Stimulated activated CD4-positive, alpha-beta T cell treated with anti-CD3 and anti-CD28 coated beads, Interleukin-4, amount 100 ng/mL, for 4 hours (primary cell): ENCODE data around the gene CCNO.

Source experiments
- DNase-seq, 2 experiments: peaks; one replicate each; pipeline ENCODE4 v3.0.0-alpha.2; 2020

Gene CCNO

GRCh38 chr5:55232985-55233928 lies at the start of gene CCNO:
CCNO (minus strand) TSS chr5:55233608; CDS start chr5:55233523, 85 bp downstream.
- DNase-seq = peak; percentile 49 to 58

DNA sequence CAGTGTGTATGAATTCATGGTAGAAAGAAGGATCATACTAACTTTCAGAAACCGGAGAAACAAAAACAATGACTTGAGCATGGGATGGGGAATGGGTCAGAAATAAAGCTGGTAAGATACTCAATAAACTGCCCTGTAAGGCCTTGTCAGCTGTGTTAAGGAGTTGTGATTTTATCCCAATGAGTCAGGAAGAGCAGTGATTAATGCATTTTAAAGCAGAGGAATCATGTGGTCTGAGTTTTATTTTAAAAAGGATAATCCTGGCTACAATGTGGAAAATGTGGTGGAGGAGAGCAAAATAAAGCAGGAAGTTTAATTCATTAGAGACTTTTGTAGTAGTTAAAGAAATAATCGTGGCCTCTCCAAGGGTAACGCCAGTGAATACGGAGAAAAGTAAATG lies 45.4 kb upstream of the CCNO start:
- no peak for DNase-seq

DNA sequence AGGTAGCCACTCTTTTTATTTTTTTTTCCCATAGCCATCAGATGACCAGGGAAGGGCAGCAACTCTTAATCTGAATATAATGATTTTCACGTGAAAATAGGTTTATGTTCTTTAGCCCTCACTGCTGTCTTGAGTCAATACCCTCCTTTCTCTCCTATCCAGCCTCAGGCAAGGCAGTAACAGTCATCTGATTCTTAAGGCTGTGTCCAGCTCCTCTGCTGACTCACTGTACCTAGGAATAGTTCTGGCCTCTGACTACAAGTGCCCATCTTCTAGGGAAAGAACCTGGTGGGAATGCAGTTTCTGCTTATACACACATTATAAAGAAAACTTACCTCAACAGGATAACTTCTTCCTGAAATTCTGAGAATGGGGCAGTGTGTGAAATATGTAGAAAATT lies 43.4 kb upstream of the CCNO start:
- no peak for DNase-seq

DNA sequence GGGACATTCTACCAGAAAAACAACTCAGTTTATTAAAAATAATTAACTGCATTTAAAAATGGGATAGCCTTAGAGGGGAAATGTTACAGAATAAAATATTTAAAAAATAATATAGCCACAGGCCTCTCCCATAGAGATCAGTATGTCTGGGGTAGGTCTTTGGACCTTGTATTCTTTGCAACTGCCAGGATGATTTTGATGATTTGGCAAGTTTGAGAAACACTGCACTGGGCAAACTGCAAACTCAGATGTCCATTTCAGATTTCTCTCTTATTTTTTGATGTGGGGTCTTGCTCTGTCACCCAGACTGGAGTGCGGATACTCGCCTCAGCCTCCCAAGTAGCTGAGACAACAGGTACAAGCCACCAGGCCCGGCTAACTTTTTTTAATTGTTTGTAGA lies 24.9 kb upstream of the CCNO start:
- DNase-seq = no peak

- no peak for DNase-seq
Measured at GRCh38 chr5:55254802-55255201, 21.4 kb upstream of the CCNO start.

DNA sequence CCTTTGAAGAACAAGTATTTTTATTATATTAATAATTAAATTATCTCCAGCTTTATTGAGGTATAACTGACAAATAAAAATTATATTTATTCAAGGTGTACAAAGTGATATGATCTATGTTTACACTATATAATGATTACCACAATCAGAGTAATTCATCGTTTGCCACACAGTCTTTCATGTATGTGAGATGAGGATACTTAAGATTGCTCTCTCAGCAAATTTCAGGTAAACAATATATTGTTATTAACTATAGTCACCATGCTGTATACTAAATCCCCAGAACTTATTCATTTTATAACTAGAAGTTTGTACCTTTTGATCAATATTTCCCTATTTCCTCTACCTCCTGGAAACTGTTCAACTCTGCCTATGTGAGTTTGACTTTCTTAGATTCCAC lies 16.7 kb upstream of the CCNO start:
- no peak for DNase-seq

DNA sequence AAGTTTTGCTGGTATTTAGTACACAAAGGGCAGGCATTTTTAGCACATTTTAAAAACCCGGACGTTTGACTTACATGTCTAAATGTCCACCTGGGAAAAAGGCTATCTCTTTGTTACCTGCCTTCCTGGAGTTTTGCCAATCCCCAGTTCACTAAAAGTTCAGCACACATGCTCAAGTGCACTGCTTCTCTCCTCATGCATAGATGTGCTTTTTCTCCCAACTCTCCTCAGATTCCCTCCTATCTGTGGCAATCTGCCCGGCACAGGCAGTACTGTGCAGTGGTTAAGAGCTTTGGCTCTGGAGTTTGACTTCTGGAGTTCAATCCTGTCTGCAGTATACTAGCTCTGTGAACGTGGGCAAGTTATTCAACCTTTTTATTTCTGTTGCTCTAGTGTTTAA lies 8.3 kb upstream of the CCNO start:
- DNase-seq = no peak

- DNase-seq = no peak
Measured at GRCh38 chr5:55236800-55237199, 3.4 kb upstream of the CCNO start.

GRCh38 chr5:55234121-55234700 lies 803 bp upstream of the CCNO start:
- no peak for DNase-seq

- DNase-seq = no peak
Measured at GRCh38 chr5:55232271-55232984, 980 bp downstream of the CCNO start.

DNA sequence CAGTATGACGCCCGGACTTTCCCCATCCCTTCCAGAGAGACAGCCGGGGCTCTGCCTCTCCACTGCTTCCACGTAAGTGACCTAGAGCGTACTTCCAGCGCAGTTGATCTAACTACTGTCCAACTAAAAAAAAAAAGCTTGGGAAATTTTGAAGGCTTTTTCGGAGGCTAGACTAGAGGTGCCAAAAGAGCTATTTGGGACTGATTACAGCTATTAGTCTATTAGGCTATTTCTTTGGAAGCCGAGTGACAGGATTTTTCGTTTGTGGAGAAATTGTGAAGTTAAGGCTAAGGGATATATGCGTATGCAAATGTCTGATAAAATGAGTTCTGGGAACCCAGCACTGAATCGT lies 1.5 kb downstream of the CCNO start:
- DNase-seq = no peak

DNA sequence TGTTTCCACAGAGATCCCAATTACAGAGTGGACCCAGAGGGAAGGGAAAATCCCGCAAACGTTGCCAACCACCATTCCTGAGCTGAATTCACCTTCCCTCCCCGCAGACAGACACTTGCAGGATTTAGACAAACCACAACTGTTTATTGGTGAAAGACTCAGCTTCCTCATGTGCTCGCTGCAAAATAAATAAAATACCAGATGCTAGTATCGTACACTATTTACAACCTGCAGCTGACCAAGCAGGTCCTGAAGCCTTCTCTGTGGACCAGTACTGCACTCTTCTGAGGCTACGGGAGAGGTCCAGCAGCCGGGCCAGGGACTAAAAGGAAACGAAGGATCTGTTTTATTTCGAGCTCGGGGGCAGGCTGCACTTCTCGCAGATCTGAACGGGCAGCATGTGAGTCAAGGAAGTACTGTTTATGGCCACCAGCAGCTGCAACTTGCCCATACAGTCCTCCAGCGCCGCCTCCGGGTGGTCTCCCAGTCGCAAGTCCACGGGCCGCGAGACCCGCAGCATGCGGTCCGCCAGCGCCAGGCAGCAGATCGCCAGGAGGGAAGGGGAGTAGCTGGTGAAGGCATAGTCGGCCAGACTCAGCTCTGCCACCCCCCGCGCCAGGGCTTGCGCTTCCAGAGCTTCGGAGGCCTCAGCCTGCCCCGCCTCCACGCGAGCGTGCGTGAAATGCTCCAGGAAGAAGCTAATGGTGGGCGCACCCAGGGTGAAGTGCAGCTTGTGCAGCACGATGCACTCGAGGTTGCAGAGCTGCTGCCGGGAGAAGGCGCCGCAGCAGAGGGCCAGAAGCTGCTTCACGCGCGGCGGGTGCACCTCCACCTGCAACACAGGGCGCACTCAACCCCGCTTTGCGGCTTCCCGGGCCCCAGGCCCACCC lies 2.1 kb downstream of the CCNO start:
- DNase-seq = no peak

DNA sequence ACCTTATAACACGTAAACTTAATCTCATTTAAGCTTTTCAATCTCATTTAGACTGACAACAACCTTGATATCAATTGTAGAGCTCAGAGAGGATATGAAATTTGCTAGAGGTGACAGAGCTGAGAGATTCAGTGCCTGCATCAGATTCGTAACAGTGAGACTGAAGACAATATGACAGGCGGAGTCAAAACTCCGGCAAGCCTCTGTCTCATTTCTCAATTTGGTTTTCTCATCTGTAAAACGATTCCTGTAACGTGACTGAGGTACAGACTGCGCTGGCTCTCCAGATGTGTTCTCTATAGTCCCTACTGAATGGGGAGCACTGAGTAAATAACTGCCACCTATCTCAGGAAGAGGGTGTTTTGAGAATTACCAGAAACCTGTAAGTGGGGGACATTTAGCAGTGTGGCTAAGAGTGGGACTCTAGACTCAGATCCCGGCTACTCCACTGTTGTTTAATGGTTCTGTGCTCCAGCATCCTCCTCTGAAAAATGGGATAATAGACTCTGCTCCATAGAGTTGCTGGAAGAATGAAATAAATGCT lies 3.2 kb downstream of the CCNO start:
- no peak for DNase-seq

GRCh38 chr5:55227664-55228430 lies 5.6 kb downstream of the CCNO start:
- no peak for DNase-seq

- peak; percentile 57 to 66 for DNase-seq
Measured at GRCh38 chr5:55226934-55227663, 6.3 kb downstream of the CCNO start, which contains the start of gene MCIDAS. MCIDAS (minus strand) TSS chr5:55227315; CDS start chr5:55227138, 177 bp downstream.

- DNase-seq = peak; percentile 41 to 66
Measured at GRCh38 chr5:55226027-55226933, 7.1 kb downstream of the CCNO start.

GRCh38 chr5:55225346-55225745 lies 8.1 kb downstream of the CCNO start:
- no peak for DNase-seq

DNA sequence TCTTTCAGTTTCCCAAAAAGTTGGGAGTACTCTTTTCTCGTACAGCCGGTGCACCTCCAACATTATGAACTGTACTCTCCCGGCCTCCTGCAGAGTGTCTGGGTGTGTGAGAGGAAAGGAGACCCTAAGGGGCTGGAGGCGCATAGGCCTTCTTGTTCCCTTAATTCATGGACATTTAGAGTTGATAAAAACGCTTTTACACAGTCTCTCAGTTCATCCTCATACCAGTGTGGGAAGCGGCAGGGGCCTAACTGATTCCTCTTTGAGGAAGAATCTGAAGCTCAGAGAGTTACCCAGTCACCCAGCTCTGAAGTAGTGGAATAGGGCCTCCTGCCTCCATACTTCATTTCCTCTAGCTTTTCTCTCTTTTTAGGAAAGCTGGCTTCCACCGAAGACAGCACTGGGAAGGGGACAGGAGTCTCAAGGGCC lies 9.6 kb downstream of the CCNO start:
- DNase-seq = no peak

- no peak for DNase-seq
Measured at GRCh38 chr5:55222985-55223811, 10.2 kb downstream of the CCNO start.
